ENCODE data around the gene TOR1B.
A peak's percentile ranks its signal among the peaks of the same experiment; 100 is the strongest.

Gene TOR1B

DNA sequence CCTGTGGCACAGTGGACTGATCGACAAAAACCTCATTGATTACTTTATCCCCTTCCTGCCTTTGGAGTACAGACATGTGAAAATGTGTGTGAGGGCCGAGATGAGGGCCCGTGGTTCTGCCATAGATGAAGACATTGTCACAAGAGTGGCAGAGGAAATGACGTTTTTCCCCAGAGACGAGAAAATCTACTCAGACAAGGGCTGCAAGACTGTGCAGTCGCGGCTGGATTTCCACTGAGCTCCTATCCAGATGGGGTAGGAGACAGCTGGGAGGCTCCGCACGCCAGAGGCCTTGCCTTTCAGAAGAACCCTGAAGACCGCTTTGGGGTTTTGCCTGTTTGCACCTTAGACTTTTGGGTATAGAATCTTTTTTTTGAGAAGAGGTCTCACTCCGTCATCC is 6.4 kb downstream of the TOR1B start:
- no peak for DNase-seq (ENCODE audit: low read depth)
- TF ChIP-seq, protein P1, sequence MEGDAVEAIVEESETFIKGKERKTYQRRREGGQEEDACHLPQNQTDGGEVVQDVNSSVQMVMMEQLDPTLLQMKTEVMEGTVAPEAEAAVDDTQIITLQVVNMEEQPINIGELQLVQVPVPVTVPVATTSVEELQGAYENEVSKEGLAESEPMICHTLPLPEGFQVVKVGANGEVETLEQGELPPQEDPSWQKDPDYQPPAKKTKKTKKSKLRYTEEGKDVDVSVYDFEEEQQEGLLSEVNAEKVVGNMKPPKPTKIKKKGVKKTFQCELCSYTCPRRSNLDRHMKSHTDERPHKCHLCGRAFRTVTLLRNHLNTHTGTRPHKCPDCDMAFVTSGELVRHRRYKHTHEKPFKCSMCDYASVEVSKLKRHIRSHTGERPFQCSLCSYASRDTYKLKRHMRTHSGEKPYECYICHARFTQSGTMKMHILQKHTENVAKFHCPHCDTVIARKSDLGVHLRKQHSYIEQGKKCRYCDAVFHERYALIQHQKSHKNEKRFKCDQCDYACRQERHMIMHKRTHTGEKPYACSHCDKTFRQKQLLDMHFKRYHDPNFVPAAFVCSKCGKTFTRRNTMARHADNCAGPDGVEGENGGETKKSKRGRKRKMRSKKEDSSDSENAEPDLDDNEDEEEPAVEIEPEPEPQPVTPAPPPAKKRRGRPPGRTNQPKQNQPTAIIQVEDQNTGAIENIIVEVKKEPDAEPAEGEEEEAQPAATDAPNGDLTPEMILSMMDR (conservative IDR thresholded peaks at IDR 0.05; ENCODE audit: low read length), result no peak

DNA sequence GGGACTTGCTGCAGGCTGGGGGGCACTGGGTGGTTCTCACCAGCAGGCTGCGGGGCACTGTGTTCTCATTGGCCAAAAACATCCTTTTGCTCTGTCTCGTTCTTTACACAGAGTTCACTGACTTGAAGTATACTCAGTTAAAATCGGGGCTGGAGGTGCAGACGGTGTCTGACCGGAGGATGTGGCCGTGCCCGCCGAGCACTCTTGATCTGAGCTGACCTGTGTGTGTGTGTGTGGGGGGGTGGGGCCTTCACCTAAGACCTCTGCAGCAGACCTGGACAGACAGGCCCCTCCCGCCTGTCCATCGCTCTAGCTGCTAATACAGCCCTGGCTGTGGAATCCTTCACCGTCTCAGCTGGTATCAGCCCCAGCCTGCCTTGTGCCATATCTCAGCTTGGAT is 7.1 kb downstream of the TOR1B start:
- H3K4me3 ChIP-seq (ENCODE audit: low read length), result no peak overlapping the region
- TF ChIP-seq, protein P1 (conservative IDR thresholded peaks at IDR 0.05; ENCODE audit: low read length), result no peak
- DNase-seq (ENCODE audit: low read depth), result no peak

More for the DNA sequence above, 6.4 kb downstream of the TOR1B start:
- no peak overlapping the region for H3K4me3 ChIP-seq (ENCODE audit: low read length)

DNA sequence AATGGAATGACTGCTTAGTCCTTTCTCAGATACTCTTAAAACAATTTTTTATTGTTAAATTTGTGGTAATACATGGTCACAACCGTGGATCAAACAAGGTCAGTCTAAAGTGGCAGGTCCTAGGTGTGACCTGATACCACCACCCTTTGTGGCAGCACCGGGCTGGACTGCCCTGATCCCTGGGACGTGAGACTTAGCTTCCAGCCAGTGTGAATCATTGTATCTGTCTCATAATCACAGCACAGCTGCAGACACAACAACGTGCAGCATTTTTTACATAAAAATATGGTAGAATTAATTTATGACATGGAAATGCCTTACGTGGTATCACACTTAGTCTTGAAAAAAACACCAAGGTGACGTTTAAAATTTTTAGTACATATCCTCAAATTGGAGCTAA is 7.8 kb downstream of the TOR1B start:
- no peak for DNase-seq (ENCODE audit: low read depth)
- no peak overlapping the region for H3K4me3 ChIP-seq (ENCODE audit: low read length)
- TF ChIP-seq, protein P1 (conservative IDR thresholded peaks at IDR 0.05; ENCODE audit: low read length), result no peak

DNA sequence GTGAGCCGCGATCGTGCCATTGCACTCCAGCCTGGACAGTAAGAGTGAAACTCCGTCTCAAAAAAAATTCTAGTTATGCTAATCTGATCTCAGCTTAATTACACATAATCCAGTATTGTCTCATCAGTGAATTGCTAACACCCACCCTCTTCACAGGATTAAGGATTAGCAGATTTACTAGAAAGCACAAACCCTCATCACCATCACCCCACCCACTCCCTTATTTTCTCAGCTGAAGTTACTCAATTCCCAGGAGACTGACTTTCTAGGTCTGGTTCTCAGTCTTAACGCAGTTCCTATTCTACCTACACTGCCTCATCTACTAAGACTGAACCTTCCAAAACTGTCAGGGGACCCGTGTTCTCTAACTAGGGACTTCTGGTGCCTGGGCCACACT is 9.0 kb downstream of the TOR1B start:
- peak; percentile 6 for DNase-seq (ENCODE audit: low read depth)

DNA sequence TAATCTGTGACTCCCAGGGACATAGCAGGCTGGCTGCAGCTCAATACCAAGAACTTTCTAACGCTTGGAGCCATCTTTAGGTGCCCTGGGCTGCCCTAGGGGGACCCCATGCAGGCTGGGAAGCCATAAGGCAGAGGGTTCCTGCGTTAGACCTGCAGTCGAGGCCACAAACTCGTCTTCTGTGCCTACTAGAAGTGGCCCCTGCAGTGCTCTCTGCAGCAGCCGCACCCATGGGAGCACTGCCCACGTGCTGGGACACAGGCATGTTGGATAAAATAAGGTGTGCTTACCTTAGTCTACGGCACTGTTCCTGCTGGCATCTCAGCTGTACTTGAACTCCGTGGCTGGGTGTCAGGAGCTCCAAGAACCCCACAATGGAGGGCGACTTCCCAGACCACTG is 9.4 kb downstream of the TOR1B start:
- DNase-seq (ENCODE audit: low read depth), result no peak
- TF ChIP-seq, protein P1 (conservative IDR thresholded peaks at IDR 0.05; ENCODE audit: low read length), result no peak
- no peak overlapping the region for H3K4me3 ChIP-seq (ENCODE audit: low read length)

More for the DNA sequence above, 9.0 kb downstream of the TOR1B start:
- no peak overlapping the region for H3K4me3 ChIP-seq (ENCODE audit: low read length)
- TF ChIP-seq, protein P1 (conservative IDR thresholded peaks at IDR 0.05; ENCODE audit: low read length), result no peak

DNA sequence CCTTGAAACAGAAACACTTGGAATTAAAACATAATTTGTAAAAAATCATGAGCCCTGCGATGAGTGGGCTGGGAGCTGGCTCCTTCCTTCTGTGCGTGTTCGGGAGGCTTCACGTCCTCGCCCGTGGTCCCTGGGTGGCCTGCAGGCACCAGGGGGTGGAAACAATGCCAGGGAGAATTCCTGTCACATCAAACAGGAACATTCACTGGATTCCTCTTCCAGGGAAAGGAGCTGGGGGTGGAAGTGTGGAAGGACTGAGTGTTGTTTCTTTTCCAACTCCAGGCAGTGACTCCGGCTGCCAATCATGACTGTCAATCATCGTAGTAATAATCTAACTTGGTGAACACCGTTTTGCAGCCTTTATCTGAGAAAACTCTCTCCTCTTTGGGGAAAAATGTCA is 10.7 kb downstream of the TOR1B start:
- DNase-seq (ENCODE audit: low read depth), result no peak
- no peak overlapping the region for H3K4me3 ChIP-seq (ENCODE audit: low read length)
- TF ChIP-seq, protein P1 (conservative IDR thresholded peaks at IDR 0.05; ENCODE audit: low read length), result no peak

DNA sequence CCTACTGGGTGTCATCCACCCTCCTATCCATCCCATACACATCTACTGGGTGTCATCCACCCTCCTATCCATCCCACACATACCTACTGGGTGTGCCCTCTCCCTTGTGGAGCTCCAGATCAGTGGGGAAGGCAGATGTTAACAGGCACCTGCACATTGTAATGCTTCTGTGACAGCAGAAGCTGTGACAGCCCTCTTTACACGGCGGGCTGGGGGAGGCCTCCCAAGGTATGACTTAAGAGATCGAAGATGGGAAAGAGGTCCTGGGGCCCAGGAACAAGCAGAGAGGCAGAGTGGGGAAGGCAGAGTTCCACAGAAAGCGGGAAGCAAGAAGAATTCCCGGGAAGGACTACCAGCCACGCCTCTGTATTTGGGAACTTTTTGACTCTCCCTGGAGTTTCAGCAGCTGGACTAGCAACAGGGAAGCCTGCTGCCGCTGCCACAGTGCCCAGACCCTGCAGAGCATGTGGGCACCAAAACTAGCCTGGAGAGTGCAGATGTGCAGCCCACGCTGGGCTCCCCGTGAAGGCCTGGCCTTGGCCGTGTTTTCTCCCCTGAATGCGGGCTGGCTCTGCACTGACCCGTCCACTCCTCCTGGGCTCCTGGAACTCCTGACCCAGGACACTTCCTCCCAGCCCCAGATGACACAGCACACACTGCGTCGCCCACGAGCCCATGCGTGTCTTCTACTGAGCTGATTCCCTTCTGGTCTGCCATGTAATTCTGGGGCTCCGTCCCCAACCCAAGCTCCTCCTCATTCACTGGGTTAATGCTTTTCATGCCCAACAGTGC is 11.6 kb downstream of the TOR1B start:
- H3K4me3 ChIP-seq (ENCODE audit: low read length), result no peak overlapping the region
- TF ChIP-seq, protein P1 (conservative IDR thresholded peaks at IDR 0.05; ENCODE audit: low read length), result no peak

More for the DNA sequence above, 11.6 kb downstream of the TOR1B start:
- no peak for DNase-seq (ENCODE audit: low read depth)

Measured in AG10803 (cell line).